Fibroblast of pulmonary artery (primary cell): ENCODE measurements around the gene CNIH2.
"Not testable (repeated sequence)": the region's sequence is repeated elsewhere in the genome, so short reads cannot be mapped to it uniquely, and the experiment has no call there.

Experiments
- DNase-seq: peaks from one replicate; pipeline ENCODE4 v3.0.0-alpha.2; 2010; ENCODE audit warnings: low read depth
- H3K4me3 ChIP-seq: replicated peaks from 2 replicates; pipeline ENCODE4 v1.5.1; 2011; ENCODE audit warnings: low read depth, mild to moderate bottlenecking, control low read depth, low read length, moderate library complexity
- TF ChIP-seq, protein P1 (sequence below): IDR thresholded peaks from 2 replicates; pipeline ENCODE4 v1.5.1; 2011; ENCODE audit warnings: mild to moderate bottlenecking, control low read depth, low read length, inconsistent platforms; ENCODE audit errors: missing control alignments

Gene CNIH2

GRCh38 chr11:66275396-66275795 is 2.6 kb upstream of the CNIH2 start:
- DNase-seq = no peak
- TF ChIP-seq, protein P1, sequence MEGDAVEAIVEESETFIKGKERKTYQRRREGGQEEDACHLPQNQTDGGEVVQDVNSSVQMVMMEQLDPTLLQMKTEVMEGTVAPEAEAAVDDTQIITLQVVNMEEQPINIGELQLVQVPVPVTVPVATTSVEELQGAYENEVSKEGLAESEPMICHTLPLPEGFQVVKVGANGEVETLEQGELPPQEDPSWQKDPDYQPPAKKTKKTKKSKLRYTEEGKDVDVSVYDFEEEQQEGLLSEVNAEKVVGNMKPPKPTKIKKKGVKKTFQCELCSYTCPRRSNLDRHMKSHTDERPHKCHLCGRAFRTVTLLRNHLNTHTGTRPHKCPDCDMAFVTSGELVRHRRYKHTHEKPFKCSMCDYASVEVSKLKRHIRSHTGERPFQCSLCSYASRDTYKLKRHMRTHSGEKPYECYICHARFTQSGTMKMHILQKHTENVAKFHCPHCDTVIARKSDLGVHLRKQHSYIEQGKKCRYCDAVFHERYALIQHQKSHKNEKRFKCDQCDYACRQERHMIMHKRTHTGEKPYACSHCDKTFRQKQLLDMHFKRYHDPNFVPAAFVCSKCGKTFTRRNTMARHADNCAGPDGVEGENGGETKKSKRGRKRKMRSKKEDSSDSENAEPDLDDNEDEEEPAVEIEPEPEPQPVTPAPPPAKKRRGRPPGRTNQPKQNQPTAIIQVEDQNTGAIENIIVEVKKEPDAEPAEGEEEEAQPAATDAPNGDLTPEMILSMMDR = no peak
- no peak overlapping the region for H3K4me3 ChIP-seq

GRCh38 chr11:66275984-66276612 is 1.9 kb upstream of the CNIH2 start:
- no peak for DNase-seq
- TF ChIP-seq, protein P1 = no peak
- H3K4me3 ChIP-seq = no peak overlapping the region

GRCh38 chr11:66276619-66277018 is 1.4 kb upstream of the CNIH2 start:
- not testable (repeated sequence) for H3K4me3 ChIP-seq, DNase-seq

DNA sequence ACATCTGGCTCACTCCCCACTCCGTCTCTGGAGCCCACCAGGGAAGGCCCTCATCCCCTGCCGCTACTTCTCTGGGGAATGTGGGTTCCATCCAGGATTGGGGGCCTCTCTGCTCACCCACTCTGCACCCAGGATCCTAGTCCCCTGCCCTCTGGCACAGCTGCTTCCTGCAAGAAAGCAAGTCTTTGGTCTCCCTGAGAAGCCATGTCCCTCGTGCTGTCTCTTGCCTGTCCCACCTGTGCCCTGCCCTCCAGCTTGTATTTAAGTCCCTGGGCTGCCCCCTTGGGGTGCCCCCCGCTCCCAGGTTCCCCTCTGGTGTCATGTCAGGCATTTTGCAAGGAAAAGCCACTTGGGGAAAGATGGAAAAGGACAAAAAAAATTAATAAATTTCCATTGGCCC is 911 bp upstream of the CNIH2 start:
- H3K4me3 ChIP-seq, DNase-seq: not testable (repeated sequence)

DNA sequence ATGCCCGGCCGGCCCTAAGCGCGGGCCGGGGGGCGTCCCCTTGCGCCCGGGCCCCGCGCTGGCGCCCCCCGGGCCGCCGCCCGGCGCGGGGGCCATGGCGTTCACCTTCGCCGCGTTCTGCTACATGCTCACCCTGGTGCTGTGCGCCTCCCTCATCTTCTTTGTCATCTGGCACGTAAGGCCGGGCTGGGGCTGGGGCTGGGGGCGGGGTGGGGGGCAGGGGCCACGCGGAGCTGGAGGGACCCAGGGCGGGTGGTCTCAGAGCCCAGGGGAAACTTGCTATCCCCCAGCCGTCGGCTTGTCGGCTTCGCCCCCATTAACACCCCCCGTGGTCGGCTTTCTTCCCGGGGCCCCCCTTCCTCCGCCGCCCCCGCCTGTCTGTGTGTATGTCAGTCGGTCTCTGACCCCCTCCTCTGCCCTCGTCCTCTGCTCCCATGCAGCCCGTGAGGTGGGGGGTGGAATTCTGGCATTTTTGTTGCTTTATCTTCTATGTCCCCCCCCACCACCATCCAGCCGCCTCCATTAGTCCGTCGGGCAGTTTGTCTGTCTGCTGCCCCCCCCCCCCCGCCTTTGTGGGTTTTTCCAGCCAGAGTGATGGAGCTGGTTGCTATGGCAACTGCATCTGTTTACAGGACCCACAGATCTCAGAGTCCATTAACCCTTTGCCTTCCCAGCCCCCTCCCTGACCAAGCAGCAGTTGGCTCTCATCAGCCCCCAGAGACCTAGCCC is 552 bp downstream of the CNIH2 start:
- TF ChIP-seq, protein P1 = no peak
- DNase-seq = peak; percentile 21
- no peak overlapping the region for H3K4me3 ChIP-seq

DNA sequence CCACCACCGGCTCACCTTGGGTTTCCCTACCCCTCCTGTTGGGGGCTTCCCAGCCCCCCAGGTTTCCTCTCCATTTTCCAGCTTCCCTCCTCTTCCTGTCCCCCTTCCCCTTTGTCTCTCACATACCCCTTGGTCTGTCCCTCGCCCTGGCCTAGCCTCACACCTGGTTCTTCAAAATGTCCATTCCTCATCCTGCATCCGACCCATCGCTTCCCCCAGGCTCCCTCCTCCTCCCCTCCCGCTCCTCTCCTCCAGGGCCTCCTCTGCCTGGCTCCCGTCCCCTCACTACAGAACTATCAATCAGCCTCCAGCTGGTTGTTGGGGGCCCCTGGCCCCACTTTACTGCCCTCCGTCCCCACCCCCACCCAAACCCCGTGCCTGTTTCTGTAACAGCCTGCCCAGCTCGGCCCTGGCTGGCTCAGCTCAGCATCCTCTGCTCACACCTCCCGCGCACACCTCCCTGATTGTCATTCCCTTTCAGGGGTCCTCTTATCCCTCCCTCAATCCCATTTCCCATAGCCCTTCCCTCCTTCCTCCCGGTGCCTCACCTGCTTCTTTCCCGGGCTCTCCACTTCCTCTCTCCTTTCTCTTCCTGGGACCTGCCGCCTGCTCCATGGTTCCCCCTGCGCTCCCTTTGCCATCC is 1.2 kb downstream of the CNIH2 start:
- no peak for DNase-seq
- no peak overlapping the region for H3K4me3 ChIP-seq
- TF ChIP-seq, protein P1 = no peak

GRCh38 chr11:66280428-66280827 is 2.5 kb downstream of the CNIH2 start:
- TF ChIP-seq, protein P1 = no peak
- no peak overlapping the region for H3K4me3 ChIP-seq
- DNase-seq = no peak
